NCI-H1930 (cell line): ENCODE data around the gene CASP9.

ENCODE experiments used
- DNase-seq, 2 experiments: peaks; one replicate each; lab custom pipeline; 2025; lab: John Stamatoyannopoulos, UW

Gene CASP9

DNA sequence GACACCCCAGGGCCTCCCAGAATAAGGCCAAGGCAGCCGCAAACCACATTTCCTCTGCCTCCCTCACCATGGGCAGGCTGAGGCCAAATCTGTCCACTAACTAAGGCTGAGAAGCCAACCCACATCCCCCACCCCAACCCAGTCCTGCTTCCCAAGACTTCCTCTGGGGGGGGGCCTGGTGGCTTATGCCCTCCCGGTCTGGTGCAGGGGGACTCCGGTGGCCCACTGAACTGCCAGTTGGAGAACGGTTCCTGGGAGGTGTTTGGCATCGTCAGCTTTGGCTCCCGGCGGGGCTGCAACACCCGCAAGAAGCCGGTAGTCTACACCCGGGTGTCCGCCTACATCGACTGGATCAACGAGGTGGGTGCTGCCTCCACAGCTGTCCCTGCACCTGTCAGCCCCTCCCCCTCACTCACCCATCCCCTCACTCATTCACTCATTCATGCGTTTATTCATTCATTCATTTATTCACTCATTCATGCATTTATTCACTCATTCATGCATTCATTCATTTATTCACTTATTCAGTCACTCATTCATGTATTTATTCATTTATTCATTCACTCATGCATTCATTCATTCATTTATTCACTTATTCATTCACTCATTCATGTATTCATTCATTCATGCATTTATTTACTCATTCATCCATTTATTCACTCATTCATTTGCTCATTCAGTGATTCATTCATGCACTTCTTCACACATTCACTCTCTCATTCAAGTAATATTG is 78.5 kb downstream of the CASP9 start:
- DNase-seq, result no peak

DNA sequence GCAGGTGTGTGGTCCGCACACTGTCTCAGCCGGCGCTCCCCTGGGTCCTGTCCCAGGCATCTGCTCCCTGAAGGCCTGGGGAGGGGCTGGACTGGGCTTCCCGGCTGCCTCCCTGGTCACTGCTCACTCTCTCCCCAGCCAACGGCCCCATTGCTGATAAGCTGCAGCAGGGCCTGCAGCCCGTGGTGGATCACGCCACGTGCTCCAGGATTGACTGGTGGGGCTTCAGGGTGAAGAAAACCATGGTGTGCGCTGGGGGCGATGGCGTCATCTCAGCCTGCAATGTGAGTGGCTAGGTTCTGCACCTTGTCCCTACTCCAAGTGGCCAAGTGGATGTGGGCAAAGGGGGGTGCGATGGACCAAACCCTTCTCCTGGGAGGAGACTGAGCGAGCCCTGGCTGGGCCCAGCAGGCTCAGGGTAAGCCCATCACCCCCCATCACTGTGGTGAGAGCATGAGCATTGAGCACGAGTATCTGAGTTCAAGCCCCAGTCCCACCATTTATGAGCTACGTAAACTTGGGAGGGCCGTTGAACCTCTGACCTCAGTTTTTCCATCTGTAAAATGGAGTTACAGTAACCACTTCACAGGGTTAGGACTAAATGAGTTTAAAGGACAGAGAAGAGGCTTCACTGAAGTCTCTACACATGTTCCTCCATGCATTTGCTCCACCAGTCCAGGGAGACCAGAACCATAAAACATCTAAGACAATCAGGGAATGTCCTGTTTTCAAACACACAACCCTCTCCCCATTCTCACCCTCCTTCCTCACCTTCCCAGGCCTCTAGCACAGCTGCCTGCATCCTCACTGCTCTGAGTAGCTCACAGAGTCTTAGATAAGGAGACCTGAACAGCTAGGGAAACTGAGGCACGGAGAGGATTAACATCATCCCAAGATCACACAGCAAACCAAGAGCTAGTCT is 79.3 kb downstream of the CASP9 start:
- no peak for DNase-seq

DNA sequence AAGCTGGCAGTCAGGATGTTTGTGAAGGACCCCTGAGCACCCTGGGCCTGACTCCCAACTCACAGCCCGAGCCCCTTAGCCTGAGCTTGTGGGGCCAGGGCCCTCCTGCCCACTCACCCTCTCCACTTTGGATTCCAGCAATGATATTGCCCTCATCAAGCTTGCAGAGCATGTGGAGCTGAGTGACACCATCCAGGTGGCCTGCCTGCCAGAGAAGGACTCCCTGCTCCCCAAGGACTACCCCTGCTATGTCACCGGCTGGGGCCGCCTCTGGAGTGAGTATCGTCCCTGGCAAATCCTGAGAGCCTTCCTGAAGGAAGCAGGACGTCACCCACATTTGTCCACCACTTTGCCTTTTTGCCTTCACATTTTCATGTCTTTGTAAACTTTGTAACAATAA is 80.7 kb downstream of the CASP9 start:
- no peak for DNase-seq

DNA sequence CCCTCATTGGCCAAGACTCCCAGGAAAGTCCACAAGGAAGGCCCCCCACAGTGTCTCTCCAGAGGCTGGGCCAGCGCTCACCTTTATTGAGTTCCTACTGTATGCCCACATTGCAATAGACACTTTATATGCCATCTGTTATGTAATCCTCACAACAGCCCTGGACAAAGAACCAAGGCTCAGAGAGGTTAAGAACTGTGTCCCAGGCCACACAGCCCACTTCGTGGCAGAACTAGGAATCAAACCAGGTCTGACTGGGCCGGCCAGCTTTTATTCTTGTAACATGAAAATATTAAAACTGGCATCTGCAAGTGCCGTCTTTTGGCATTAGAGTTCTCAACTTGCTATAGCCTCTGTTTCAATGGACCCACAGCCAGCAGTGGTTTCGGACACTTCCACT is 81.3 kb downstream of the CASP9 start:
- DNase-seq, result no peak

DNA sequence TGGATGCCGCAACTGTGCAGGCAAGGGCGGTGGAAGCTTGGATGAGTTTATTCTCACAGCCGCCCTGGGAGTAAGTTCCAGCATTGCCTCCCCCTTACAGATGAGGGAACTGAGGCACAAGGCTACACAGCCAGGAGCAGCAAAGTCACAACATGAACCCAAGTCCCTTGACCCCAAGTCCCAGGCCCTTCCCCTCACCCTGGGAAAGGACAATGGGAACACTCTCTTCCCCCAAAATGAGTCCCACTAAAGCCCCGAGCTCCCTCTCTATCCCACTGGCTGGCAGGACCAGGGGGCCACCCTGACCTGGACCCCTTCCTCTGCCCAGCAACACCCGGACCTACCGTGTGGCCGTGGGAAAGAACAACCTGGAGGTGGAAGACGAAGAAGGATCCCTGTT is 81.9 kb downstream of the CASP9 start:
- no peak for DNase-seq
